Sigmoid colon (tissue), 3 donors: Measurements from ENCODE around the gene AGBL5.

Experiments used
- CTCF ChIP-seq, 4 experiments: fragments of 450-650 bp in 3 of 4; fragments of 200-600 bp in 1 of 4; IDR thresholded peaks; one replicate each; pipeline ENCODE4 v1.5.1; 2016 to 2019; ENCODE audit warnings: antibody characterized with exemption in 4 of 4, mild to moderate bottlenecking in 3 of 4, moderate library complexity in 2 of 4
- POLR2A ChIP-seq, 2 donors: fragments of 450-650 bp; IDR thresholded peaks; one replicate each; pipeline ENCODE4 v1.6.1; 2016; ENCODE audit warnings: antibody characterized with exemption in 2 of 2, mild to moderate bottlenecking in 2 of 2, moderate library complexity in 2 of 2

DNA sequence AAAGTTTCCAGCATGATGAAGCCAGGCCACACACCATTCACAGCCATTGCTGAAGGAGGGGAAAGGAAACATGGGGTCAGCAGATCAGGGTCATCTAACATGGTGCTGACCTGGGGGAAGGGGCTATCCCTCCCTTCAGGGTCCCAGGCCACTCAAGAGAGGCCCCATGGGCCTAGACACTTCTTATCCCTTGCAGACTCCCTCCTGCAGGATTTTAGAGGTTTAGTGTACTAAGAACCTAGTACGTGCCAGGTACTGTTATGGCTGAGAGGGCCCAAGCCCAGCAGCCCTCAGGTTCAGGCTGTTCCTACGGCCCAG is 43.9 kb downstream of the AGBL5 start:
- TF ChIP-seq CTCF (IDR thresholded peaks at IDR 0.05) (no peak), POLR2A (IDR thresholded peaks at IDR 0.05) (no peak)
